Measurements from ENCODE around the gene SMIM21.

Gene SMIM21

DNA sequence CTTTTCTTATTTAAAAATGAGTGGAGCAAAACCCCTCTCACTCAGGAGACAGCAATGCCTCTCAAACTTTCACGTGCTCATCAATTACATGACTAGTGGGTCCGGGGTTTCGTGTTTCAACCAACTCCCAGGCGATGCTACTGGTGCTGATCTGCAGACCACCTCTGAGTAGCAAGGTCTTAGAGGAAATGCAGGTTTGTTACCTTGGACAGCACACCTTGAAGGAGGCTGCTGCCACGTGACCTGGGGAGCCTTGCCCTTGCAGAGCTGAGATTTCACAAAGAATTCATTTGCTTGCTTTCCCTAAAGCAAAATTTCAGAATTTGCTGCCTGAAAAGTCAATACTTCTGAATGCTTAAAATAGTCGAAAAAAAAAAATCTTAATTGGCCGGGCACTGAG lies 32.4 kb downstream of the SMIM21 start:
- no peak overlapping the region for H3K27ac ChIP-seq
- no peak overlapping the region for H3K9ac ChIP-seq (ENCODE audit: insufficient read length)
- no peaks in the 10 kb centered on the region for H3K9me3 ChIP-seq (ENCODE audit: low read depth, low read length)
- no peak overlapping the region for H3K4me3 ChIP-seq
- DNase-seq (ENCODE audit: low read depth, low spot score): no peak
- H3K36me3 ChIP-seq (ENCODE audit: insufficient read depth, low read length): no peaks in the 10 kb centered on the region
- TF ChIP-seq EZH2 (IDR thresholded peaks at IDR 0.05) (no peak), POLR2AphosphoS5 (IDR thresholded peaks at IDR 0.05; ENCODE audit: borderline replicate concordance, low read depth, low read length) (no peak), FOXP2 (optimal IDR thresholded peaks at IDR 0.05; ENCODE audit: control extremely low read depth, extremely low read length, insufficient read depth) (no peak)

DNA sequence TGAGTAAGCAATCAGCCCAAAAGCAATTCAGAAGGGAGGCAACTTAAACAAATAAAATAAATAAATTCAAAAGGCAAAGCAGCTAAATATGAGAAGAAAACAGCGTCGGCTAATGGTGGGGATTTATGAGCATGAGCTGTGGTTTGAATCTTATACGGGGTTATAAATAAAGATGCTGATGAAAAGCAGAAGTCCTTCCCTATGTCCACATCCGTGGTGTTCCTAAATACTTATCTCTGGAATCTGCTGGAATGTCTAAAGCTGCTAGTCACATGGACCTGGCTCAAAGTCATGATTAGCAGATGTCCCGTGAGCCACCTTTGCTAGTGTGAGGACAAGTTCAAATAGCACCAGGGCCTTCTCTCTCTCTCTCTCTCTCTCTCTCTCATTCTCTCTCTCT lies 33.8 kb downstream of the SMIM21 start:
- no peak for DNase-seq (ENCODE audit: low read depth, low spot score)

DNA sequence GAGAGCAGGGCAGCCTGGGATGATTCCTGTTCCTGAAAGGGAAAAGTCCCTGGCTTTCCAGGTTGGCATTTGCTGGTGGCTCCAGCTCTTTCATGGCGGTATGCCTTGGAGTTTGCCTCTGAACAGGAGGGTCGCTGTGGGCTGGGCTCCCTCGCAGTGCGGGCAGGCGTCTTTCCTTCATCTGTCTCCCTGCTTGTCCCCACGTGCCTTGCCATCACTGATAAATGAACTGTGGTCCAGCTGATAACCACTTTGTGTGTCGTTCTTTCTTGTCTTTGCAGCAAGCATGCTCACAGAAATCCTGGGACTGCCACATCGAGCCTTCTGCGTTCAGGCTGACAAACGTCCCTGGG lies 35.3 kb downstream of the SMIM21 start:
- DNase-seq (ENCODE audit: low read depth, low spot score): no peak
- Histone ChIP-seq H3K27ac (no peak overlapping the region), H3K36me3 (ENCODE audit: insufficient read depth, low read length) (no peaks in the 10 kb centered on the region), H3K9ac (ENCODE audit: insufficient read length) (no peak overlapping the region), H3K9me3 (ENCODE audit: low read depth, low read length) (no peaks in the 10 kb centered on the region), H3K4me3 (no peak overlapping the region)
- TF ChIP-seq POLR2AphosphoS5 (IDR thresholded peaks at IDR 0.05; ENCODE audit: borderline replicate concordance, low read depth, low read length): no peak
- TF ChIP-seq FOXP2 (optimal IDR thresholded peaks at IDR 0.05; ENCODE audit: control extremely low read depth, extremely low read length, insufficient read depth): no peak
- no peak for TF ChIP-seq EZH2 (IDR thresholded peaks at IDR 0.05)

More for the DNA sequence above, 33.8 kb downstream of the SMIM21 start:
- Histone ChIP-seq H3K9ac (ENCODE audit: insufficient read length) (no peak overlapping the region), H3K9me3 (ENCODE audit: low read depth, low read length) (no peaks in the 10 kb centered on the region), H3K4me3 (no peak overlapping the region), H3K36me3 (ENCODE audit: insufficient read depth, low read length) (no peaks in the 10 kb centered on the region), H3K27ac (no peak overlapping the region)
- TF ChIP-seq FOXP2 (optimal IDR thresholded peaks at IDR 0.05; ENCODE audit: control extremely low read depth, extremely low read length, insufficient read depth) (no peak), POLR2AphosphoS5 (IDR thresholded peaks at IDR 0.05; ENCODE audit: borderline replicate concordance, low read depth, low read length) (no peak), EZH2 (IDR thresholded peaks at IDR 0.05) (no peak)

DNA sequence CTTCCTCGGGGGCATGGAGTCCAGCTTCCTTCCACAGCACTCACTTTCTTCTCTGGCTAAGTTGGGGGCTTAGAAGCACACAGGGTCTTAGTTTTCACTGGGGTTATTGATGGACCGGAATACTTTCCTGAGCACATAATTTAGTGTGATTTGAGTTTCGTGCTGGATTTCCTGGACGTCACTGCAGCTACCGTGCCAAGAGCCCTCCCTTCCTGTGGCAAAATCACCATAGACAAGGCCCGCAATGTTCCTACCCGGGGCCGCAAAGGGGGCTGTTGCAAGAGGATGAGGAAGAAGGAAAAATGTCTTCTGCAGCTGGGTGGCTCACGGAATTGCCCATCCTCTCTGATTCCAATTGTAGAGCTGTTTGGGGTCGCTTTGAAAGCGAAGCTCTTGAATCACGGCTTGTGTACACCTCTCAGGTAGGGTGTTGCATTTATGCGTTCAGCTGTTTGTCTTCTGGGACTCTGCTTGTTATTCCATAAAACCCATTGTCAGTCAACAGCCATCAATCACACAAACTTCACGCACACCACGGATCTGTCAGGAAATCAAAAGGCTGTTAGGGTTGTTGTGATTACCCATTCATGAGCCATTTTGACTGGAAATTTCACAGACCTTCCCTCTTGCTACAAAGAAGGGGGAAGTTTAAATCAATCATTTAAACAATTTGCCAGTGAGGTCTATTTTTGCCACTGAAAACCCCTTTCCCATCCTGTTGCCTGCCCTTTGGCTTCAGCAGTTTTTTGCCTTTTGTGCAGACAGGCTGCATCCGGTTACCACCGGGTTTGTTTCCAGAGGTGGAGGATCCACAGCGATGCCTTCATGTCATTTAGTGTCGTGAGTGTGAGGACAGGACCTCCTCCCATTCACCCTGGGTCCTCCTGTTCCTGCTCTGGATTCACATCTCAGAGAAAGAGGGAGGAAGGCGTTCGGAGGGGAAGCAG lies 36.0 kb downstream of the SMIM21 start:
- H3K9me3 ChIP-seq (ENCODE audit: low read depth, low read length): no peaks in the 10 kb centered on the region
- DNase-seq (ENCODE audit: low read depth, low spot score): no peak
- no peak overlapping the region for H3K27ac ChIP-seq
- no peak overlapping the region for H3K9ac ChIP-seq (ENCODE audit: insufficient read length)
- no peaks in the 10 kb centered on the region for H3K36me3 ChIP-seq (ENCODE audit: insufficient read depth, low read length)
- no peak for TF ChIP-seq POLR2AphosphoS5 (IDR thresholded peaks at IDR 0.05; ENCODE audit: borderline replicate concordance, low read depth, low read length)
- no peak for TF ChIP-seq FOXP2 (optimal IDR thresholded peaks at IDR 0.05; ENCODE audit: control extremely low read depth, extremely low read length, insufficient read depth)
- no peak overlapping the region for H3K4me3 ChIP-seq

DNA sequence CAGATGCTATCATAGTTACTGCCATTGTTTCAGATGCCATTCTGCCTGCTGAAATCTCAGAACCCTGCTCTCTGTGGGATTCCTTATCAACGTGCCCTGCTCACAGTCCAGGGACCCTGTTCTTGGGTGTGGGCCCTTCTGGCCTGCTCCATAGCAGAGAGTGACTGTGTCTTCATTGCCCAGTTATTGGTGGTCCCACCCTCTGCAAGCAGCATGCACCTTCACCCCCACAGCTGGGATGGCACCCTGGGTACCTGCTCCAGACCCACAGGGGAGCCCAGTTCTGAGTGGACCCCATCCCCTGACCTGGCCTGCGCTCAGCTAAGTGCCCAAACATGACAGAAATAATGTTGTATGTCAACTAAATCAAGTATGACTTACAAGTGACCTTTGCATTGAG lies 36.6 kb downstream of the SMIM21 start:
- H3K4me3 ChIP-seq: no peak overlapping the region
- H3K9ac ChIP-seq (ENCODE audit: insufficient read length): no peak overlapping the region
- H3K36me3 ChIP-seq (ENCODE audit: insufficient read depth, low read length): no peaks in the 10 kb centered on the region
- H3K27ac ChIP-seq: no peak overlapping the region
- DNase-seq (ENCODE audit: low read depth, low spot score): no peak
- TF ChIP-seq EZH2 (IDR thresholded peaks at IDR 0.05) (no peak), POLR2AphosphoS5 (IDR thresholded peaks at IDR 0.05; ENCODE audit: borderline replicate concordance, low read depth, low read length) (no peak), FOXP2 (optimal IDR thresholded peaks at IDR 0.05; ENCODE audit: control extremely low read depth, extremely low read length, insufficient read depth) (no peak)
- H3K9me3 ChIP-seq (ENCODE audit: low read depth, low read length): no peaks in the 10 kb centered on the region

DNA sequence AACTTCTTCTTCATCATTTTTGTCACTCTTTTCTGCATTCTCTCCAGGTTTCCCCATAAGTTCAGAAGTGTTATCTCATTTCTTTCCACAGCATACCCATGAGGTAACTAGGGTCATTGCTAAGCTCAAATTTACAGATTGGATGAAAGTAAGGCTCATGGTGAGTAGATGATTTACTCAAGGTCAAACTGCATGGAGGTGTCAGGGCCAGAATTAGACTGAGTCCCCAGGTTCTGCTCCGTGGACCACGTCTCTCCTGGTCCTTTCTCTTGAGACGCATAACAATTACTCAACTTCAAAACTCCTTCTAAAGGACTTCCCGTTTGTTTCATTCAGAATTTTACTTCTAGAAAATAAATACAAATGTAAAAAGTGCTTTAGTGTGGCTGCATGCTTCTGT lies 43.4 kb downstream of the SMIM21 start:
- TF ChIP-seq FOXP2 (optimal IDR thresholded peaks at IDR 0.05; ENCODE audit: control extremely low read depth, extremely low read length, insufficient read depth): no peak
- H3K36me3 ChIP-seq (ENCODE audit: insufficient read depth, low read length): no peaks in the 10 kb centered on the region
- no peaks in the 10 kb centered on the region for H3K9me3 ChIP-seq (ENCODE audit: low read depth, low read length)
- no peak overlapping the region for H3K9ac ChIP-seq (ENCODE audit: insufficient read length)
- DNase-seq (ENCODE audit: low read depth, low spot score): no peak
- no peak overlapping the region for H3K27ac ChIP-seq
- H3K4me3 ChIP-seq: no peak overlapping the region

DNA sequence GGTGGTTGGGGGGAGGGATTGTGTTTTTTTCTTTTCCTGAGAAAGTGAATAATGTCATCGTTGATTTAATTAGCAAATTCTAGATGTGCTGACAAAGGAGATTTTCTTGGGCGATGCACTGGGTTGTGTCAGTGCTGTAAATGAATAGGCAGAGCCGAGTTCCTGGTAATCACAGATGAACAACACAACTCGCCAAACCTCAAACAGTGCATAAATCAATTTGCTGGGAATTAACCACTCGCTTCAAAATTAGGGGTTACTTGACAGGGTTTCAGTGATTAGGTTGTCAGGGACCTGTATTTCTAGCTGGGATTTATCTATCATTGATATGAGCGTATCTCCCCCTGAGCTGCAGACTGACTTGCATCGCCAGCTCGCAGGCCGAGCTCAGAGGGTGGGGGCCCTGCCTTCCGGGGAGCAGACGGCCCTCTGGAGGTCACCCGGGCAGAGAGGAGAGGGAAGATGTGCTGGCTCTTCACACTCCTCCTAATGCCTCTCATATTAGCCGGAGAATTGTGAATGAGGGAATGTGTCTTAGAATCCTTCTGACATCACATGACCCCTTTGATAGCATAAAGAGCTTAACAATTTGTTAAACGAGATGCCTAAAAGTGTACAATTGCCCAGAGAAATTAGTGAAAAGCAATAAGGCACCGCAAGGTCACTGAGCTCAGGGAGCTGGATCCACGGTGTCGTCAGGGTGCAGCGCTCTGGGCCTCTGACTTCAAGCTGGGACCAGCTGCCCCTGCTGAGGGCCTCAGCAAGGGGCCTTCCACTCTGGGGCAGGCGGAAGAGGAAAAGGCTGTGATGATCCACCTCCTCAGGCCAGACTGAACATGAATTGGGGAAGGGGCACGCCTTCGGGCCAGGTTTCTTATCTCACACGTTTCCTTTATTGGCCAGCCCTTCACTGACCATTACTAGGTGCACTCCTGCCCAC lies 48.9 kb downstream of the SMIM21 start:
- H3K27ac ChIP-seq: no peak overlapping the region
- no peak for DNase-seq (ENCODE audit: low read depth, low spot score)
- TF ChIP-seq FOXP2 (optimal IDR thresholded peaks at IDR 0.05; ENCODE audit: control extremely low read depth, extremely low read length, insufficient read depth) (no peak), EZH2 (IDR thresholded peaks at IDR 0.05) (no peak), POLR2AphosphoS5 (IDR thresholded peaks at IDR 0.05; ENCODE audit: borderline replicate concordance, low read depth, low read length) (no peak)
- no peak overlapping the region for H3K9ac ChIP-seq (ENCODE audit: insufficient read length)
- no peaks in the 10 kb centered on the region for H3K9me3 ChIP-seq (ENCODE audit: low read depth, low read length)
- H3K4me3 ChIP-seq: no peak overlapping the region
- no peaks in the 10 kb centered on the region for H3K36me3 ChIP-seq (ENCODE audit: insufficient read depth, low read length)

DNA sequence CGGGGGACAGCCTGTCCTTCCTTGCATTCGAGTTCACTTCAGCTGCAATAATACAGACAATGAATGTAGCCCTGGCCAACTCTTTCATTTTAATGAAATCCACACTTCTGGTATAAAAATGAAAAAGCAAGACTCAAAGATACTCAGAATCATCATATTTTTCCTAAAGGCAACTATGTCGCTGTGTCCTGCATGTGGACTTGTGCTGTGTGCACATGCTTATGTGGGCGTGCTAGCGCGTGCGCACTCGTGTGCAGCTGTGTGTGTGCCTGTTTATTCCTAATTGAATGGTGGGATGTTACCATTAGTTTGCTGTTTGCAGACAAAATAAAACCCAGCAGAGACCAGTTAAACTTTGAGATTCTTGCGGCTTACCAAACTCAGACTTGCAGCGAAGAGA lies 49.6 kb downstream of the SMIM21 start:
- Histone ChIP-seq H3K9ac (ENCODE audit: insufficient read length) (no peak overlapping the region), H3K9me3 (ENCODE audit: low read depth, low read length) (no peaks in the 10 kb centered on the region), H3K36me3 (ENCODE audit: insufficient read depth, low read length) (no peaks in the 10 kb centered on the region), H3K27ac (no peak overlapping the region), H3K4me3 (no peak overlapping the region)
- no peak for DNase-seq (ENCODE audit: low read depth, low spot score)
- no peak for TF ChIP-seq EZH2 (IDR thresholded peaks at IDR 0.05)
